Ishikawa (cell line): ENCODE measurements around the gene RIMS1.

Experiments
- CEBPB ChIP-seq: IDR thresholded peaks from 2 replicates; pipeline ENCODE4 v1.6.1; 2012
- CREB1 ChIP-seq: IDR thresholded peaks from 2 replicates; pipeline ENCODE4 v1.6.1; 2012; ENCODE audit warnings: low read depth
- EGR1 ChIP-seq: IDR thresholded peaks from 2 replicates; pipeline ENCODE4 v1.6.1; 2012
- EP300 ChIP-seq: IDR thresholded peaks from 2 replicates; pipeline ENCODE4 v1.6.1; 2012; ENCODE audit warnings: borderline replicate concordance
- FOXM1 ChIP-seq: IDR thresholded peaks from 2 replicates; pipeline ENCODE4 v1.6.1; 2012; ENCODE audit warnings: low read depth, borderline replicate concordance
- NFIC ChIP-seq: IDR thresholded peaks from 2 replicates; pipeline ENCODE4 v1.6.1; 2012
- RAD21 ChIP-seq: IDR thresholded peaks from 2 replicates; pipeline ENCODE4 v1.6.1; 2012; ENCODE audit warnings: low read depth
- TAF1 ChIP-seq: IDR thresholded peaks from 2 replicates; pipeline ENCODE4 v1.6.1; 2012; ENCODE audit warnings: low read depth, mild to moderate bottlenecking
- TCF12 ChIP-seq: IDR thresholded peaks from 2 replicates; pipeline ENCODE4 v1.6.1; 2012; ENCODE audit warnings: low read depth
- TEAD4 ChIP-seq: IDR thresholded peaks from 2 replicates; pipeline ENCODE4 v1.6.1; 2012
- YY1 ChIP-seq: IDR thresholded peaks from 2 replicates; pipeline ENCODE4 v1.6.1; 2012; ENCODE audit warnings: low read depth
- TF ChIP-seq, protein P1 (sequence below): IDR thresholded peaks from 2 replicates; pipeline ENCODE4 v1.6.1; 2012; ENCODE audit warnings: low read depth, mild to moderate bottlenecking
- TF ChIP-seq, protein P2 (sequence below): IDR thresholded peaks from 2 replicates; pipeline ENCODE4 v1.6.1; 2012
- TF ChIP-seq, protein P3 (sequence below): IDR thresholded peaks from 2 replicates; pipeline ENCODE4 v1.6.1; 2012

DNA sequence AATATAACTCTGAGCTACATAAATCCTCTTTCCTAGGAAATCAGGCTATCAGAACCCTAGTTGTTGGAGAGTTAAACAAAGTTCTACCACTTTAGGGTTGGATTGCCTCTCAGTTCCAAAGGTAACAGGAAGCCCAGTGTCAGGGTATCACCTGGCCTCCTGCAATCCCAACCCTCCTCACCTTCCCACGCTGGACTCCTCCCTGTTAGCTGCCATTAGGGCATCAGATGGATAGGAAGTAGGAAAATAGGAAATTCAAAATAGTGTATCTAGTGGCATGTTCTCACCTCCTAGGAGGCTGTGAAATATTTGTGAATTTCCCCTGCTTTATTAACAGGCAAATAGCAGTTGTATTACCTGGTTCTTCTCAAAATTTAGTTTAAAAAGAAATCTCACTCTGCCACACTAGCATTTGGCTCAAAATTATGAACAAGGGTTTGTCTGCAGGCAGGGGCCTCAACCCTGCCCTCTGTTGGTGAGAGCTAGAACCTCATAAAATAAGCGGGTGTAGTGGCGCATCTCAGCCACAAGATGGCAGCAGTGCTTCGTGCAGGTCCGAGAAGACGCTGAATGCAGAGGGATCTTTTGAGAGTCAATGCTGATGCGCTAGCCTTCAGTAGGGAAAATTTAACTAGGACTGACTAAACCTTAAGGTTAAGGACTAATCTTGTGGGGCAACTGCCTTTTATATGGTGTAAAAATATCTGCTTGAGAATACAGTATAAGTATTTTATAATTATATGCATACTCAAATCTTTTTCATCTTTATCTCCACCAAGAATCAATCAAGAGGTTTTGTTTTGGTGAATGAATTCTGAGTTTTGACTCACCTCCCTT, 525.7 kb downstream of the RIMS1 start:
- no peak for TF ChIP-seq EGR1
- TF ChIP-seq, protein P1, sequence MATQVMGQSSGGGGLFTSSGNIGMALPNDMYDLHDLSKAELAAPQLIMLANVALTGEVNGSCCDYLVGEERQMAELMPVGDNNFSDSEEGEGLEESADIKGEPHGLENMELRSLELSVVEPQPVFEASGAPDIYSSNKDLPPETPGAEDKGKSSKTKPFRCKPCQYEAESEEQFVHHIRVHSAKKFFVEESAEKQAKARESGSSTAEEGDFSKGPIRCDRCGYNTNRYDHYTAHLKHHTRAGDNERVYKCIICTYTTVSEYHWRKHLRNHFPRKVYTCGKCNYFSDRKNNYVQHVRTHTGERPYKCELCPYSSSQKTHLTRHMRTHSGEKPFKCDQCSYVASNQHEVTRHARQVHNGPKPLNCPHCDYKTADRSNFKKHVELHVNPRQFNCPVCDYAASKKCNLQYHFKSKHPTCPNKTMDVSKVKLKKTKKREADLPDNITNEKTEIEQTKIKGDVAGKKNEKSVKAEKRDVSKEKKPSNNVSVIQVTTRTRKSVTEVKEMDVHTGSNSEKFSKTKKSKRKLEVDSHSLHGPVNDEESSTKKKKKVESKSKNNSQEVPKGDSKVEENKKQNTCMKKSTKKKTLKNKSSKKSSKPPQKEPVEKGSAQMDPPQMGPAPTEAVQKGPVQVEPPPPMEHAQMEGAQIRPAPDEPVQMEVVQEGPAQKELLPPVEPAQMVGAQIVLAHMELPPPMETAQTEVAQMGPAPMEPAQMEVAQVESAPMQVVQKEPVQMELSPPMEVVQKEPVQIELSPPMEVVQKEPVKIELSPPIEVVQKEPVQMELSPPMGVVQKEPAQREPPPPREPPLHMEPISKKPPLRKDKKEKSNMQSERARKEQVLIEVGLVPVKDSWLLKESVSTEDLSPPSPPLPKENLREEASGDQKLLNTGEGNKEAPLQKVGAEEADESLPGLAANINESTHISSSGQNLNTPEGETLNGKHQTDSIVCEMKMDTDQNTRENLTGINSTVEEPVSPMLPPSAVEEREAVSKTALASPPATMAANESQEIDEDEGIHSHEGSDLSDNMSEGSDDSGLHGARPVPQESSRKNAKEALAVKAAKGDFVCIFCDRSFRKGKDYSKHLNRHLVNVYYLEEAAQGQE, result no peak
- TF ChIP-seq, protein P2, sequence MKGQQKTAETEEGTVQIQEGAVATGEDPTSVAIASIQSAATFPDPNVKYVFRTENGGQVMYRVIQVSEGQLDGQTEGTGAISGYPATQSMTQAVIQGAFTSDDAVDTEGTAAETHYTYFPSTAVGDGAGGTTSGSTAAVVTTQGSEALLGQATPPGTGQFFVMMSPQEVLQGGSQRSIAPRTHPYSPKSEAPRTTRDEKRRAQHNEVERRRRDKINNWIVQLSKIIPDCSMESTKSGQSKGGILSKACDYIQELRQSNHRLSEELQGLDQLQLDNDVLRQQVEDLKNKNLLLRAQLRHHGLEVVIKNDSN, result no peak
- no peak for TF ChIP-seq CREB1
- no peak for TF ChIP-seq EP300
- TF ChIP-seq TCF12, result no peak
- TF ChIP-seq, protein P3, sequence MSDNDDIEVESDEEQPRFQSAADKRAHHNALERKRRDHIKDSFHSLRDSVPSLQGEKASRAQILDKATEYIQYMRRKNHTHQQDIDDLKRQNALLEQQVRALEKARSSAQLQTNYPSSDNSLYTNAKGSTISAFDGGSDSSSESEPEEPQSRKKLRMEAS, result no peak
- no peak for TF ChIP-seq CEBPB
- no peak for TF ChIP-seq TAF1
- TF ChIP-seq RAD21, result peak; percentile 98
- TF ChIP-seq NFIC, result no peak
- TF ChIP-seq TEAD4, result no peak
- no peak for TF ChIP-seq FOXM1
- TF ChIP-seq YY1, result no peak; the same call in 1 of the 2 replicates
